Stimulated activated naive CD8-positive, alpha-beta T cell treated with anti-CD3 and anti-CD28 coated beads, Interleukin-15, Interleukin-2, amounts not matched to agents 100 U/mL and 50 U/mL, for 24 hours (primary cell): Measurements from ENCODE around the gene ZC2HC1C.
"Not testable (repeated sequence)": the region's sequence is repeated elsewhere in the genome, so short reads cannot be mapped to it uniquely, and the experiment has no call there.

Source experiments
- ATAC-seq: fragments of 150-1000 bp; cut with Tn5 transposase; one replicate; pipeline ENCODE4 v1.10.0; 2021
- DNase-seq: peaks from one replicate; pipeline ENCODE4 v3.0.0; 2021

ZC2HC1C gene

DNA sequence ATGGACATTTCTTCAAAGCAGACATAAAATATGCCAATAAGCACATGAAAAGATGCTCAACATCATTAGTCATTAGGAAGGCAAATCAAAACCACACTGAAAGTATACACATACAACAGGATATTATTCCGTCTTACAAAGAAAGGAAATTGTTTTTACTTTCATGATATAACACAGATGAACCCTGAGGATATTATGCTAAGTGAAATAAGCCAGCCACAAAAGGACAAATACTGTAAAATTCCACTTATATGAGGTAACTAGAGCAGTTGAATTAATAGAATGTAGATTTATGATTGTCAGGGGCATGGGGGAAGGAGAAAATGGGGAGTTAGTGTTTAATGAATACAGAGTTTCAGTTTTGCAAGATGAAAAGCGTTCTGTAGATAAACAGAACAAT is 9.8 kb upstream of the ZC2HC1C start:
- ATAC-seq, result no peak
- DNase-seq, result no peak

DNA sequence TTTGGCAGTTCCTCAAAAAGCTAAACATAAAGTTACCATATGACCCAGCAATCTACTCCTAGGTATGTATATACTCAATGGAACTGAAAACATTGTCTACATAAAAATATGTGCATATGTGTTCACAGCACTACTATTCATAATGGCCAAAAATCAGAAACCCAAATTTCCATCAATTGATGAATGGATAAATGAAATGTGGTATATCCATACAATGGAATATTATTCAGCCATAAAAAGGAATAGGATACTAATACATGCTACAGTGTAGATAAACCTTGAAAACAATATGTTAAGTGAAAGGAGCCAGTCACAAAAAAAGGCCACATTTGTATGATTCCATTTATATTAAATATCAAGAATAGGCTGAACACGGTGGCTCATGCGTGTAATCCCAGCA is 9.0 kb upstream of the ZC2HC1C start:
- ATAC-seq (no peak), DNase-seq (no peak)

DNA sequence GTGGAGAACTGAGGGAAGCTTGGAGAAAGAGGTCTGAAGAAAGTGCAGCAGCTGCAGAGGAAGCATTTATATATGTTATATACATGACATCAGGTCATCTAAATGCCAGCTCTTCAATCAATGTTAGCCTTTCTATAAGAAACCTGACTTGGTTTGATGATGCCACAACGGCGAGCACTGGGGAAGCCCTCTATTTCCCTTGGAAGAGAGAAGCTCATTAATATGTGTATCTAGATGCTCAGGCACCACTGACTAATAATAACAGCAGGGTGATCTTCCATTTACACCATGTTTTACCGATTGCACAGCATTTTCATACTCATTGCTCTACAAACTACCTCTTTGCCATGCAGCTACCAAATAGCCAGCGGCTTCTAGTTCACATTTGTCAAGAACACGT is 6.4 kb upstream of the ZC2HC1C start:
- no peak for DNase-seq
- ATAC-seq, result peak; percentile 14

DNA sequence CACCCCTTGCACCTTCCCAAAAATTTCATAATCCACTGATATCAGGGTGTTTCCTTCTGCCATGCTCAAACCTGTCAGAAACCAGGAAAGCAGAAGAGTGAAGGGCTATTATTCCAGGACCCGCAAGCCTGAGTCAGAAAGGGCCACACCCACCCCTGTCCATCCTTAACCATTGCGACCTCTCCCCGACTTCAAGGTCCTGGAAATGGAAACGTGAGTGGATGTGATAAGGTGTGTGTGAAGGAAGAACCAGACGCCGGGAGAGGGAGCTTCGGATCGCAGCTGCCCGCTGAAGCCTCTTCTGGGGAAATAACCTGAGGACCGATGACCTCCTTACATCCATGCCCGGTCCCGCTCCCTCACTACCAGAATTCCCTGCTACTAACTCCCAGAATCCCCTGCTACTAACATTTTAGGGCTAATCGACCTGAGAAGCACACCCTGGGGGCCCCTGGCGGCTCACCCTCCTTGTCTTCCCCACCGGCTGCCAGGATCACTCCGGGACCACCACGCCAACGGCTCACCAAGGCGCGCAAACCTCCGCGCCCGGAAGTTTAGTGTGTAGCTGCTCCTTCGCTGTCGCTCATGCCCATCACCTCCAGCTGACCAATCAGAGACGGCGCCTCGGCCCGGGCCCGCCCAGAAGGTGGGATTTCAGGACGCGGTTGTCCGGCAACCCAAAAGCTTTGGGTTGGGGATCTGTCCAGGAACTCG is 5.8 kb upstream of the ZC2HC1C start, which contains the start of gene ACYP1:
Gene ACYP1 (minus strand): TSS at position 534 of the 714 bp plus-strand sequence. CDS start 471 bp downstream, at position 63.
- DNase-seq (peak; percentile 94), ATAC-seq (peak; percentile 99)

DNA sequence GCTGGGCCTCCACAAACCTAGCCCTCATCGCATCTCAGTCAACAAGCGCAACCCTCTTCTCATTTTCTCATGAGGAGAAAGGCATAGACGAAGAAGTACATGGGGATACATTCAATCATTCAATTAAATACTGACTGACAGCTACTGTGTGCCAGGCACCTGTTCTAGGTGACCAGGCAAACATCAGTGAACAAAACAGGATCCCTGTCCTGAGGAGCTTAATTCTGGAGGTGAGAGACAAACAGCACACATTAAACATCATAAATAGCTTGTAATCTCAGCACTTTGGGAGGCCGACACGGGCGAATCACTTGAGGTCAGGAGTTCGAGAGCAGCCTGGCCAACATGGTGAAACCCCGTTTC is 5.3 kb upstream of the ZC2HC1C start:
- ATAC-seq (no peak), DNase-seq (no peak)

DNA sequence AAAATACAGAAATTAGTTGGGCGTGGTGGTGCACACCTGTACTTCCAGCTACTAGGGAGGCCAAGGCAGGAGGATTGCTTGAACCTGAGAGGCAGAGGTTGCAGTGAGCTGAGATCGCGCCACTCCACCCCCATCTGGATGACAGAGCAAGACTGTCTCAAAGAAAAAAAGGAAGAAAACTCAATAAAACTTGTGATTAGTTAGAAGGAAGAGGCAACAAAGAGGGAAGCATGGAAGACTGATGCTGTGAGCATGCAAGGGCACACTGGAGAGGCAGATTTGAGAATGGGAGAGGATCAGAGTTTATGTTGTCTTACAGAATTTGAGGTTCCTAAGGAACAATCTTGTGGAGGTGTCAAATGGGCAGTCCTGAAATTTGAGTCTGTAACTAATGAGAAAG is 2.8 kb upstream of the ZC2HC1C start:
- ATAC-seq (no peak), DNase-seq (no peak)

DNA sequence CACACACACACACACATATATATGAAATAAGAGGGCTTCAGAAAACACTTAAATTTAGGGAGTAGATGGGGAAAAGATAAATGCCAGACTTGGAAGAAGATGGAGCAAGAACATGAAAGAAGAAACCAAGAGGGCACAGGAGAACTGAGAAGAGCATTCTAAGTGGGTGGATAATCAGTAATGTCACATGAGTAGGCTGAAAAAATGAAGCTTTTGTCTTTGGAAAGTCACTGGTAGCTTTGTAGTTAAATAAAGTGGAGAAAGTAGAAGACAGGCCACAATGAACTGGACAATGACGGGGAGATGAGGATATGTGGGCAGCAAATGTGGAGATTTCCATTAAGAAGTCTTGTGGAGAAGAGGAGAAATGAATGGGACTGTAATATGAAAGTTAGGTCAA is 2.2 kb upstream of the ZC2HC1C start:
- no peak for DNase-seq
- ATAC-seq, result no peak

DNA sequence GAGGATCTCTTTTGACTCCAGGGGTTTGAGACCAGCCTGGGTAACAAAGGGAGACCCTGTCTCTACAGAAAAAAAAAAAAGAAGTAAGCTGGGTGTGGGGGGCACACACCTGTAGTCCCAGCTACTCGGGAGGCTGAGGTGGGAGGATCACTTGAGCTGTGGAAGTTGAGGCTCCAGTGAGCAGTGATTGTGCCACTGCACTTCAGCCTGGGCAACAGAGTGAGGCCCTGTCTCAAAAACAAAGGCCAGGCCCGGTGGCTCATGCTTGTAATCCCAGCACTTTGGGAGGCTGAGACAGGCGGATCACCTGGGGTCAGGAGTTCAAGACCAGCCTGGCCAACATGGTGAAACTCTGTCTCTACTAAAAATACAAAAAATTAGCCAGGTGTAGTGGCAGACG is 1.7 kb upstream of the ZC2HC1C start:
- not testable (repeated sequence) for DNase-seq, ATAC-seq

DNA sequence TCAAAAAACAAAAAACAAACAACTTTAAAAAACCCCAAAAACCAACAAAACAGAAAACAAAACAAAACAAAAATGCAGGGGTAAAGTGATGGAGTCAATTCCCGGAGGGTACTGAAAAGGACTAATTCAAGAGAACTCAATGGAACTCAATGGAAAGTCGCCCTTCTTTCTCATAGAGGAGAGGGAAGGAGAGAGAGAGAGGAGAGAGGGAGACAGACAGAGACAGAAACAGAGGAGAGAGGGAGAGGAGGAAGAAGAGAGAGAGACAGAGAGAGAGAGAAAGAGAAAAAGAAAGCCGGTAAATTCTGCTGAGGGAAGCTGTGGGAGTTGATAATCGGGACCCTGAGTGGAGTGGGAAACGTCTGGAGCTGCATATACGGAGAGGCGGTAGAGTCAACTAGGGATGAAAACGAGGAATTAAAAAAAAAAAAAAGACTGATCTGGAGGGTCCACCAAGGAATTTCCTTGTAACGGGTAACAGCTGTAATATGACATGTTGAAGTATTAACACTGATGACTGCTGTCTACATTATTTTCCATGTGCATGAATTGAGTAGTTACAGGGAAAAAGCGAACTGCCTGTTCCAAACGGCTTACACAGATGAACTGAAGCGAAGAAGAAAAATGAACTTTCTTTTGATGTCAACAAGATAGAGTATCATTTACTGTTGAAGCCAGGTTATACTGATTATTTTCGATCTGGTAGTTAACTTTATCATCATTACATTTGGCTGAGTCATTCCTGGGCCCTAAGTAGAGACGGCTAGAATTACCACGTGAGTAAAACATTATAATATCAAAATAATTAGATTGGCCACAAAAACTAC is 934 bp upstream of the ZC2HC1C start:
- ATAC-seq (no peak), DNase-seq (no peak)

DNA sequence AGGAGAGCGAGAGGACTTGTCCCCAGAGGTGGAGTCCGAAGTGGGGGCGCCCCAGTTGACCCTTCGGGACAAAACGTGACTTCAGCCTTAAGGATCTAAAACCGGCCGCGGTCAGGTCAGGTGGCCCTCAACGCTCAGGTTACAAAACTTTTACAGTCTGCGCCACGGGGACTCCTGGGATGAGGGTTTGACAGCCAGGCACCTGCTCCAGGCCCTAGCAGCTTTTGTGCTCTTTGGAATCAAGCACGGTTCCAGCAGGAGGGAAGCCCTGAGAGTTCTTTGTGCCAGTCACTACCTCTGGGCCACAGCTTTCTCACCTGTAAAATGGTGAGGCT is 337 bp downstream of the ZC2HC1C start:
- no peak for DNase-seq
- no peak for ATAC-seq

DNA sequence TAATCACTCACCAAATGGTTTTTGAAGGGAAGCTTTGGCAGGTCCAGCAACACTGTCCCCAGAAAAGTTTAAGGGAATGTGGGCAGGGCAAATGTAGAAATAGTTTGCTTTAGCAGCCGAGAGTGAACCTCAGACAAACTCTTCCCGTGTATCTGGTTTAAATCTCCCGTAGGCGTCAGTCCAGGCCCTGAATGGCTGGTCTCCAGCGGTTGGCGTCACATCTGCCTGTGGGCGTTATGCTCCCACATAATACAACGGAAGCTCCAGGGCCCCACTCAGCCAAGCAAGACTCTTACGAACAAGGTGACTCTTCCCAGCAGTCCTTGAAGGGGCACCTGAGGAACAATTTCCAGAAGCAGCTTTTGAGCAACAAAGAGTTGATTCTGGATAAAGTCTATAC is 942 bp downstream of the ZC2HC1C start:
- ATAC-seq (no peak), DNase-seq (no peak)

DNA sequence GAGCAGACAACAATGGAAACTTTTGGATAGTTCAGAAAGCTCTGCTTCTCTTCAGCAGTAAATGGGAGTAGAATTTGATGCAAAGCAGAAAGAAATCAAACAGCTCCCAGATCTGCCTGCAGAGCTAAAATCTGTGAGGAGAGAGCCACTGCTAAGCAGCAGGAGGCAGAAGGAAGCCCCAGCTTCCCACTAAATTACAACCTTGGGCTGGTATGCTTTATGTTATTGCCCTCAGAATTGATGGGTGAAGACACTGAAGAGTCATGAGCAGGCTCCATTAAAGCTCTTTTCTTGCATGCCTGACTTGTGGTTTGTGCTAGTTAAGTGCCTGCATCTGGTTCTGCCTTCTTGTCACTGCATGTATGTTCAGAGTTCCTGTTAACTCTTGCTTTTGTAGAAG is 8.4 kb downstream of the ZC2HC1C start:
- DNase-seq (no peak), ATAC-seq (no peak)

DNA sequence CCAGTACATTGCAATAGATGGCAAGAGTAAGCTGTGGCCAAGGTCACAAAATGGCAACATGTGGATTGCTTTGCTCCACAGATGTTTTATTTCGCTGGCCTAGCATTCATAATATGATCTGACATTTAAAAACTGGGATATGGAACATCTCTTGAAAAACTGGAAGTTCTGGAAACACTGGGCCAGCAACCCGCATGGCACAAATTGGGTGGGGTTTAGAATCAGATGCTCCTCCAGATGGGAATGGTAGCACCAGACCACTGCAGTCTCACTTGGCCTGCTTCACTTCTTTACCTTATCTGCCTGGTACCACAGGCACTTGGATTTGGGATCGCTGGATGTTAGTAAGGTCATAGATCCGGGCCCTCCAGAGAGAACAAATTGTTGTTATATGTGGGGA is 10.1 kb downstream of the ZC2HC1C start:
- DNase-seq (no peak), ATAC-seq (no peak)

DNA sequence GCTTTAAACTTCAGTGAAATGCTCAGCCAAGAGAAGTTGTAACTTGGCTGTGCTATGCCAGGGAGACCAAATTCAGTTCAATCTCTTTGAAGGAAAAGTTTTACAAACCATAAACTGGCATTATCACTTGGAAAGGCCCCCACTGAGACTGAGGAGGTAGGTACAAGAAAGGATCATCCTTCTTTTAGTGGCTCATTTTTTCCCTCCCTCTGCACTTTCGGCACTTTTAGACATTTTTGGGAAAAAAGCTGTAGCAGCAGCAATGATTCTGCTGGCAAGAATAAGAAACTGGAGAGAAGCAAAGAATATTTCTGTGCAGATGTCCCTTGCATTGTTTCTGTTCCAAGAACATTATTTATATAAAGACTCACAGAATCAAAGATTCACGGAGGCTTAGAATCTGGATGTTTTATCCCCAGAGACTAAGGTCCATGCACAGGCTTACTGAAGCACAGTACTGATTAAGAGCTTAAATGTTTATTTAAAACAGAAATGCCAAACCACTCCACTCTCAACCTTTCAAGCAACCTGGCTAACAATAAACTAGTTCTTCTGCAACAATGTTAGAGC is 12.3 kb downstream of the ZC2HC1C start:
- DNase-seq (no peak), ATAC-seq (no peak)

DNA sequence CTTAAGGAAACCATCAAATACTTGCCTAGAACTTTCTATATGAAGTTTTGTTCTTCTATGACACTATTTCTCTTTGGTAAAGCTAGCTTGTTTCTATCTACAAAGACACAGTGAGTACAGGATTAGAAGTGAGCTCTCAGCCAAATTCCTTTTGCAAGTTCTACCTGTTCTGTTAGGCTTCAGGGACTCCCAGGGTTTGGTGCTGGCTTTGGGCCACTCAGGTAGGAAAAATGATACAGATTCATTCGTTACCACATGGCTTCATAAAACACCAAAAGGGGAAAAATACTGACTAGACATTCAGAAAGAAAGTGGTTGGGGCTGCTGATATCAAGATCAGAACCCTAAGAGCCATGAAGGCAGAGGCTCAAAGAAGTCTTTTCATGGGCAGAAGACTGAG is 13.8 kb downstream of the ZC2HC1C start:
- ATAC-seq (no peak), DNase-seq (no peak)

DNA sequence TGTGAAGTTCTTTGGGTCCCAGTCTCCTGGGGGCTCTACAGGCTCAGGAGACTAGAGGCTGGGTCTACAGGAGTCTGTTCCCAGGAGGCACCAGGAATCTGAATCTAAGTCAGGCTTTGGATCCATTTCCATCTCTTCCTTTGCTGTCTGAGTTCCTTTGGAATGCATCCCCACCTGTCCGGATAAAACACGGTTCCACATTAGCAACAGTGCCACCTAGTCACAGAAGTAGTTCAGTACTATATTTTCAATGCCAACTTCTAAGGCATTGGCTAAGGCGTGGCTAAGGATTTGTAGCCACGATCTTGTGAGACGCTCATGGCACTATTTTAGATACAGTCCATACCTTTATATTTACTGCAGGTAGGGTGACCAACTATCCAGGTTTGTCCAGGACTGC is 15.1 kb downstream of the ZC2HC1C start:
- DNase-seq (no peak), ATAC-seq (no peak)

DNA sequence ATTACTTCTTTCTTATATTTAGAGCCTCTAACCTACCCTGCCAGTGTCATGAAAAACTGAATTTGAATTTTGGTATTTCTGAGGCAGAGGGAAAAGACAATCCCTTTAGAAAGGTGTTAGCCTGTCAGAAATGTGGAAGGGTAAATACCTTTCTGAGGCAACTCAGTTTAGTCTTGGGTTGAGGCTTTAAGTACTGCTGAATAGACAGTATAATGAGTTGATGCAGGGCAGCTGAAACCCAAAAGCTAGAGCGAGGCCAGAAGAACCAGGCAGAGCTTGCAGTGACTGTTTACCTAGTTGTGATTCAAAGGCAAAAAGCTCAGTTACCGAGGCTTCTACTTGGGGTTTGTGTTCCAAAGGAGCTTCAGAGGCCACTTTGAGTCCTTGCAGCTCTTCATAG is 18.7 kb downstream of the ZC2HC1C start:
- ATAC-seq (no peak), DNase-seq (no peak)

DNA sequence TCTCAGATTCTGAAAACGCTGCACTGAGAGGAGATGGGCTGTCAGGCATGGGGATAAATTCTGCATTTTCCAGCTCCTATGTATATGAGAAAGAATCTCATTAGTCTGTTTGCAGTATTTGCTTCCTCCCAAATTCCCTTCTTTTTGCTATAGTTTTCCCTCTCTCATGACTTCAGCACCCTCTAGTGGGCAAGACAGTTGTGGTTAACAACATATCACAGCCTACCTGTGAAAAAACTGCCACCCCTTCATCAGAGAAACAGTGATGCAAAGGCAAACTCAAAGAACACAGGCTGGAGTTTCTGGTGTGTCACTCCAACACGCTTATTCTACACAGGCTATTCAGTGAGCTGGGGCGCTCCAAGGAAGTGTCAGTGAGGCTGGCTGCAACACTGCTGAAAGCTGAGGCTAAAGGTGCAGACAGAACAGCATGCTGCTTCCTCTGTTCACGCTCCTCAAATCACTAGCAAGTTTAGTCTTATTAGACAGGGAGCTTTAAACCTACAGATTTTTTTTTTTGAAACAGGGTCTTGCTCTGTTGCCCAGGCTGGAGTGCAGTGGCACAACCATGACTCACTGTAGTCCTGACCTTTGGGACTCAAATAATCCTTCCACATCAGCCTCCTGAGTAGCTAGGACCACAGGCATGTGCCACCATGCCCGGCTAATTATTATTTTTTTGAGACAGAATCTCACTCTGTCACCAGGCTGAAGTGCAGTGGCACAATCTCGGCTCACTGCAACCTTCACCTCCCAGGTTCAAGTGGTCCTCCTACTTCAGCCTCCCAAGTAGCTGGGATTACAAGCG is 19.3 kb downstream of the ZC2HC1C start:
- DNase-seq, result peak; percentile 40
- ATAC-seq, result peak; percentile 40

DNA sequence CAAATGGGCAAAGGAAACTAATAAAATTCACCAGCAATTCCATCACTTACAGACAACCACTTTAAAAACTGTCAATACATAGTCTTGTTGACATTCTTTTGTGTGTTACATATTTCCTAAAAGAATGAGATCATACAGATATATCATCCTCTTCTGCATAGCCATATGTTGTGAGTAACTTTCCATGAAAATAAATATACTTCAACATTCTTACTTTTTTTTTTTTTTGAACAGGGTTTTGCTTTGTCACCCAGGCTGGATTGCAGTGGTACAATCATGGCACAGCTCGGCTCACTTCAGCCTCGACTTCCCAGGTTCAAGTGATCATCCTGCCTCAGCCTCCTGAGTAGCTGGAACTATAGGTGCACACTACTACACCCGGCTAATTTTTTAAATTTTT is 20.9 kb downstream of the ZC2HC1C start:
- ATAC-seq (no peak), DNase-seq (no peak)

DNA sequence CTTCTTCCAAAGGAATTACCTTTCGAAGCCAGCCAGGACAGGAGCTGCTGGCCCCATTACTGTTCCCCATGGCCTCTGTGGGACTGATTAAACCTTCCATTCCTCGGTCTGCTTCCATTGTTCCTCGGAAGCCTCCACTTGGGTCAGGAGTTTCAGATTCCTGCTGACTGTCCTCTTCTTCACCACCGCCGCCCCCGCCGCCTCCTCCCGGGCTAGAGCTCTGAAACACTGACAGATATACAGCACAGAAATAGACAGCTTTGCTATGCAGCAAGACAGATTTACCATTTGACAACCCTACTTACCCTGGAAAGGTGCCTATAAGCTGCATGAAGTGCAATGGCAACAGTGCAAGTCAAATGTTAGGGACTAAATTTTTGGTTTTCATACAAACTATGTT is 21.8 kb downstream of the ZC2HC1C start:
- ATAC-seq, result no peak
- DNase-seq, result no peak

DNA sequence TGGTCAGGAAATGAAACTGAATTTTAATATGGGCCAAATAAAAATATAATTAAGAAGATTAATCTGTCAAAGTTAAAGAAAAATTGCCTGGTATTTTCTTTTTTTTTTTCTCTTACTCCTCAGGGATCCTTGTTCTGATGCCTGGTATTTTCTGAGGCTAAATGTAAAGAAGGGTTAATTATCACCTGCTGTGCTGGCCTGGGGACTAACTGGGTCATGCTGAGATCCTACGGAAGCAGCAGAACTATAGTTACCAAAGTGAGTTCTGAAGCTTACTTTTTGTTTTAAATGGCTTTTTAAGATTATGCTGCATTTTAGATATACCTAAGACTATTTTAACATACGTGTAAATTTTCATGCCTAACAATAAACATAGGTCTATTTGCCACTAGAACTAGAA is 23.3 kb downstream of the ZC2HC1C start:
- ATAC-seq (no peak), DNase-seq (no peak)

DNA sequence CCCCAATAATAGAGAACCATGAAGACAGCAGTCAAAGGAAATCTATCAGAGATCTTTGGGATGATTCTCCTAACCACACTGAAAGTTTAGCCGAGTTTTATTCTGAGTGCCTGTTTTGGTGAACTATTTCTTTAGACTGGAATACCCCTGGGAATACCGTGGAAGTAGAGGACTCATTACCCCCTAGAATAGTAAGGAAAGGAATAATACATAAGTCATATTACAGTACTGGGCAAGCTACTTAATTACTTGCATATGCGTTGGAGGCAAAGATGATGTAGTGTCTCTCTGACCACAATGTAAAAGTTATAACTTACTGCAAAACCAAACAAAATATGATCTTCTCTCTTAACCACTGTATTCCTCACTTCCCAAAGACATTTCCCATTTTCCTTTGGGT is 25.5 kb downstream of the ZC2HC1C start:
- no peak for DNase-seq
- no peak for ATAC-seq

DNA sequence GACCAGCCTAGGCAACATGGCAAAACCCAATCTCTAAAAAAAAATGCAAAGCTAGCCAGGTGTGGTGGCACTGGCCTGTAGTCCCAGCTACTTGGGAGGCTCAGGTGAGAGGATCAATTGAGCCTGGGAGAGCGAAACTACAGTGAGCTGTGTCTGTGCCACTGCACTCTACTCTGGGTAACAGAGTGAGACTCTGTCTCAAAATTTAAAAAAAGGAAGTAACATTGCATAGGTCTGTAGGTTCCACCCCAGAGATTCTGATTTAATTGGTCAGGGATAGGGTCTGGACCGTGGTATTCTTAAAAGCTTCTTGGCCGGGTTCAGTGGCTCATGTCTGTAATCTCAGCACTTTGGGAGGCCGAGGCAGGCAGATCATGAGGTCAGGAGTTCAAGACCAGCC is 26.2 kb downstream of the ZC2HC1C start:
- DNase-seq (no peak), ATAC-seq (no peak)
